K562 (cell line): ENCODE data around the gene MYBL2. TPM values are rescaled to one million over a fixed set of nuclear protein-coding genes. Genes with fewer than 3 reads are reported as not detected.

Experiments
- ATAC-seq: fragments of 200-7000 bp; cut with Tn5 transposase; 3 replicates; pipeline ENCODE4 v1.9.1; 2020; ENCODE audit warnings: moderate library complexity
- BruUV-seq: library from RNA; stranded (reverse); fragments of 400-500 nt; replicated peaks from 2 replicates; lab custom pipeline; 2021; lab: Mats Ljungman, UMichigan
- CTCF ChIA-PET: fragments of 300-600 bp; formaldehyde crosslinking; extraction: SDS; loops from one replicate; lab custom pipeline; 2021; ENCODE audit warnings: low intra/inter-chr PET ratio; lab: Yijun Ruan, JAX
- POLR2A ChIA-PET: fragments of 300-600, 350-650 bp; sonication (Branson Sonifier 250); formaldehyde crosslinking; extraction: SDS; loops from one replicate; lab custom pipeline; 2021; ENCODE audit warnings: antibody characterized with exemption, inconsistent platforms; lab: Yijun Ruan, JAX
- DNase-seq, 4 experiments: peaks; one replicate each; pipeline versions ENCODE4 v3.0.0 to v3.0.0-alpha.2; 2011 to 2018; ENCODE audit warnings: low spot score in 3 of 4, mixed read lengths in 3 of 4; ENCODE audit errors: extremely low read depth in 1 of 4
- FAIRE-seq: peaks from 2 replicates; lab custom pipeline; 2011; peaks lifted over from hg19 to GRCh38; lab: Jason Lieb, UNC
- H2AFZ ChIP-seq: 2 replicates; pipeline ENCODE4 v1.6.0; 2011; ENCODE audit warnings: low read depth, low read length, control low read depth, inconsistent platforms
- H3K27ac ChIP-seq: fragments of 200-600 bp; 3 replicates; pipeline ENCODE4 v1.8.0; 2011; ENCODE audit warnings: low read depth, mild to moderate bottlenecking, control low read depth, inconsistent platforms, low read length, moderate library complexity, mixed read lengths; ENCODE audit errors: extremely low read depth
- H3K27me3 ChIP-seq, 2 experiments: fragments of 300-600 bp in 1 of 2; 2 replicates in 1 of 2; 3 replicates in 1 of 2; pipeline versions ENCODE4 v1.6.0 to v1.8.0; 2011; ENCODE audit warnings: inconsistent platforms in 2 of 2, low read length in 2 of 2, mild to moderate bottlenecking in 1 of 2, mixed read lengths in 1 of 2, moderate library complexity in 1 of 2; ENCODE audit not compliant: control insufficient read depth in 2 of 2, insufficient read depth in 2 of 2
- H3K36me3 ChIP-seq: fragments of 300-600 bp; 3 replicates; pipeline ENCODE4 v1.8.0; 2011; ENCODE audit warnings: mild to moderate bottlenecking, low read length, inconsistent platforms; ENCODE audit not compliant: control insufficient read depth, insufficient read depth
- H3K4me1 ChIP-seq, 2 experiments: fragments of 200-600 bp in 1 of 2; replicated peaks in 1 of 2; 2 replicates in 1 of 2; 3 replicates in 1 of 2; pipeline versions ENCODE4 v1.5.1 to v1.8.0; 2011; ENCODE audit warnings: inconsistent platforms in 2 of 2, low read length in 2 of 2, mild to moderate bottlenecking in 1 of 2, mixed read lengths in 1 of 2, moderate library complexity in 1 of 2; ENCODE audit not compliant: control insufficient read depth in 2 of 2, insufficient read depth in 2 of 2
- H3K4me2 ChIP-seq: 2 replicates; pipeline ENCODE4 v1.6.1; 2011; ENCODE audit warnings: low read length, control low read depth, inconsistent platforms, mixed read lengths; ENCODE audit not compliant: insufficient read depth
- H3K4me3 ChIP-seq: fragments of 200-600 bp; sonication (generic), shearing (Covaris generic); 2 replicates; pipeline ENCODE4 v1.5.1; 2016; ENCODE audit warnings: control low read depth, inconsistent platforms
- H3K79me2 ChIP-seq: fragments of 200-600 bp; 3 replicates; pipeline ENCODE4 v1.8.0; 2011; ENCODE audit warnings: low read length, inconsistent platforms; ENCODE audit not compliant: control insufficient read depth, insufficient read depth
- H3K9ac ChIP-seq, 2 experiments: 2 replicates each; pipeline versions ENCODE4 v1.6.0 to v1.6.1; 2011; ENCODE audit warnings: low read depth in 2 of 2, low read length in 2 of 2, control low read depth in 1 of 2, inconsistent platforms in 1 of 2, mild to moderate bottlenecking in 1 of 2, mixed read lengths in 1 of 2; ENCODE audit not compliant: insufficient read depth in 1 of 2
- H3K9me1 ChIP-seq: one replicate; pipeline ENCODE4 v1.6.0; 2011; ENCODE audit warnings: inconsistent platforms, mild to moderate bottlenecking, low read length, moderate library complexity; ENCODE audit not compliant: control insufficient read depth, insufficient read depth
- H3K9me3 ChIP-seq: replicated peaks from 2 replicates; pipeline ENCODE4 v1.5.1; 2011; ENCODE audit warnings: low read depth, low read length, inconsistent platforms; ENCODE audit not compliant: control insufficient read depth, insufficient read depth
- H4K20me1 ChIP-seq: replicated peaks from 2 replicates; pipeline ENCODE4 v1.6.1; 2011; ENCODE audit warnings: low read length, inconsistent platforms, mixed read lengths; ENCODE audit not compliant: control insufficient read depth, insufficient read depth
- TRIM28 ChIP-seq: fragments of 450-650 bp; IDR thresholded peaks from 2 replicates; pipeline ENCODE4 v1.6.1; 2017
- ZNF263 ChIP-seq: sonication (generic); formaldehyde crosslinking; IDR thresholded peaks from 2 replicates; pipeline ENCODE4 v1.8.0; 2022; ENCODE audit warnings: mild to moderate bottlenecking, missing genetic modification reagents, borderline replicate concordance
- WGBS: fragments of 100-300 bp; shearing (Covaris generic); methylation state at CpG from one replicate; pipeline ENCODE4 v1.1.6; 2016; ENCODE audit warnings: low coverage, mixed read lengths; ENCODE audit not compliant: insufficient coverage; ENCODE audit errors: missing lambda C conversion rate; 5-methylcytosine and 5-hydroxymethylcytosine counted together
- in situ Hi-C: fragments of 300-500 bp; cut with MboI; formaldehyde crosslinking; loops from 4 replicates; pipeline ENCODE4 v1.15.0; 2018; ENCODE audit warnings: inconsistent platforms, mixed read lengths
- intact Hi-C: fragments of 100-400 bp; cut with micrococcal nuclease; formaldehyde crosslinking; loops from 2 replicates; pipeline ENCODE4 v1.14.2; 2022
- polyA plus RNA-seq, 8 experiments: library from polyadenylated mRNA; depleted of rRNA in 4 of 8; stranded (reverse) in 5 of 8; unstranded in 3 of 8; fragments of >200 nt; fragmentation: Nextera tagmentation in 2 of 8; fragmentation: Illumina TruSeq in 1 of 8; extraction: Ambion mirVana in 2 of 8; extraction: Trizol in 1 of 8; gene quantifications; 2 replicates each; pipeline versions ENCODE4 v1.2.1 to v1.2.3, GENCODE V29; 2011 to 2014; ENCODE audit warnings: inconsistent platforms in 1 of 8, missing spikeins in 1 of 8
- total RNA-seq, 7 experiments: library from RNA; depleted of rRNA in 6 of 7; stranded (reverse); fragments of >200 nt in 6 of 7; fragmentation: Illumina TruSeq in 2 of 7; extraction: Trizol in 2 of 7; gene quantifications; 2 replicates each; pipeline versions ENCODE4 v1.2.1 to v1.2.3, GENCODE V29; 2011 to 2021; ENCODE audit warnings: low replicate concordance in 1 of 7
- TF ChIP-seq, protein P1 (sequence below): fragments of 250-450 bp; sonication (Bioruptor Pico); IDR thresholded peaks from 2 replicates; pipeline ENCODE4 v1.8.0; 2021; ENCODE audit warnings: moderate library complexity, mild to moderate bottlenecking, inconsistent platforms
- TF ChIP-seq, protein P2 (sequence below): sonication (generic); formaldehyde crosslinking; IDR thresholded peaks from 2 replicates; pipeline ENCODE4 v1.8.1; 2022; ENCODE audit warnings: missing genetic modification reagents

The MYBL2 gene
- total and polyA plus RNA-seq, 9 of the 15 experiments (the other 6 are each of a cell fraction or from before 2014, with no cell fraction given), result 4.4 to 169 (median 52.5) TPM

DNA sequence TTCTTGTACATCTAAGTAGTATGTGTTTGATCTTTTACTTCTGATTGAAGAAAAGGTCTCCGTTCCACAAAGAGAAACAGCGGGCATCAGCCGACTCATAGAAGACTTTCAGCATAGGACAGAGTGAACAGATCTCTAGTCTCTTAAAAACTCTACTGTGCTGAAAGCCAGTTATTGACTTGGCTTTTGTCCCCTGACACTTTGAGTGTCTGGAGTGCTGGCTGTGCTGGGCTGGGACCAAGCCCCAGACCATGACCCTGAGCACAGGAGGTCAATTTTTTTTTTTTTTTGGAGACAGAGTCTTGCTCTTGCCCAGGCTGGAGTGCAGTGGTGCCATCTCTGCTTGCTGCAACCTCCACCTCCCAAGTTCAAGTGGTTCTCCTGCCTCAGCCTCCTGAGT, 27.8 kb downstream of the MYBL2 start:
- CTCF ChIA-PET, result no interaction called here
- TF ChIP-seq, protein P1, sequence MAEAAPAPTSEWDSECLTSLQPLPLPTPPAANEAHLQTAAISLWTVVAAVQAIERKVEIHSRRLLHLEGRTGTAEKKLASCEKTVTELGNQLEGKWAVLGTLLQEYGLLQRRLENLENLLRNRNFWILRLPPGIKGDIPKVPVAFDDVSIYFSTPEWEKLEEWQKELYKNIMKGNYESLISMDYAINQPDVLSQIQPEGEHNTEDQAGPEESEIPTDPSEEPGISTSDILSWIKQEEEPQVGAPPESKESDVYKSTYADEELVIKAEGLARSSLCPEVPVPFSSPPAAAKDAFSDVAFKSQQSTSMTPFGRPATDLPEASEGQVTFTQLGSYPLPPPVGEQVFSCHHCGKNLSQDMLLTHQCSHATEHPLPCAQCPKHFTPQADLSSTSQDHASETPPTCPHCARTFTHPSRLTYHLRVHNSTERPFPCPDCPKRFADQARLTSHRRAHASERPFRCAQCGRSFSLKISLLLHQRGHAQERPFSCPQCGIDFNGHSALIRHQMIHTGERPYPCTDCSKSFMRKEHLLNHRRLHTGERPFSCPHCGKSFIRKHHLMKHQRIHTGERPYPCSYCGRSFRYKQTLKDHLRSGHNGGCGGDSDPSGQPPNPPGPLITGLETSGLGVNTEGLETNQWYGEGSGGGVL (CRISPR knock-in tag), result no peak
- TF ChIP-seq ZNF263 (no peak), TRIM28 (no peak)
- TF ChIP-seq, protein P2, sequence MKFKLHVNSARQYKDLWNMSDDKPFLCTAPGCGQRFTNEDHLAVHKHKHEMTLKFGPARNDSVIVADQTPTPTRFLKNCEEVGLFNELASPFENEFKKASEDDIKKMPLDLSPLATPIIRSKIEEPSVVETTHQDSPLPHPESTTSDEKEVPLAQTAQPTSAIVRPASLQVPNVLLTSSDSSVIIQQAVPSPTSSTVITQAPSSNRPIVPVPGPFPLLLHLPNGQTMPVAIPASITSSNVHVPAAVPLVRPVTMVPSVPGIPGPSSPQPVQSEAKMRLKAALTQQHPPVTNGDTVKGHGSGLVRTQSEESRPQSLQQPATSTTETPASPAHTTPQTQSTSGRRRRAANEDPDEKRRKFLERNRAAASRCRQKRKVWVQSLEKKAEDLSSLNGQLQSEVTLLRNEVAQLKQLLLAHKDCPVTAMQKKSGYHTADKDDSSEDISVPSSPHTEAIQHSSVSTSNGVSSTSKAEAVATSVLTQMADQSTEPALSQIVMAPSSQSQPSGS (CRISPR knock-in tag), result no peak
- Histone ChIP-seq H3K9ac (no peak overlapping the region), H3K9me1 (no peaks in the 10 kb centered on the region), H4K20me1 (peaks cover 9% of the 10 kb centered on the region; the same call in 1 of the 2 replicates), H3K27ac (no peak overlapping the region), H3K4me2 (no peak overlapping the region), H3K4me3 (no peak overlapping the region), H3K36me3 (peaks cover 70% of the 10 kb centered on the region), H3K4me1 (peaks cover 17 to 18% of the 10 kb centered on the region in 2 experiments; a peak in 4 of 5 replicates), H3K9me3 (no peaks in the 10 kb centered on the region), H3K27me3 (no peaks in the 10 kb centered on the region), H2AFZ (no peak overlapping the region), H3K79me2 (no peaks in the 10 kb centered on the region; the same call in 2 of the 3 replicates)
- POLR2A ChIA-PET, result no interaction called here
- FAIRE-seq (no peak), DNase-seq (no peak), ATAC-seq (no peak)
- BruUV-seq, result no TSS peak
- intact Hi-C loops (no loop called here), in situ Hi-C loops (loop anchor here (10.0 kb wide), 1 partner anchor 240 kb away; the partner anchor contains the start of gene SRSF6)
- 95% methylated on average over 3 of the region's 3 CpGs for WGBS
